RWPE1 (cell line): ENCODE data around the gene NPAP1.
"Not testable (repeated sequence)": the region's sequence is repeated elsewhere in the genome, so short reads cannot be mapped to it uniquely, and the experiment has no call there.

Experiments
- CTCF ChIA-PET: fragments of 350-600 bp; sonication (Branson Sonifier 250); formaldehyde crosslinking; extraction: SDS; loops from one replicate; lab custom pipeline; 2021; lab: Yijun Ruan, JAX
- POLR2A ChIA-PET: fragments of 400-600 bp; formaldehyde crosslinking; extraction: SDS; loops from one replicate; lab custom pipeline; 2020; ENCODE audit warnings: antibody characterized with exemption; ENCODE audit not compliant: low non-redundant PET; lab: Yijun Ruan, JAX
- DNase-seq: peaks from one replicate; pipeline ENCODE4 v3.0.0; 2012; ENCODE audit warnings: low spot score
- H3K27ac ChIP-seq: fragments of 450-650 bp; 2 replicates; pipeline ENCODE4 v1.5.1; 2017
- CTCF ChIP-seq: fragments of 450-650 bp; conservative IDR thresholded peaks from 2 replicates; pipeline ENCODE4 v1.5.1; 2017; ENCODE audit warnings: low read depth, mild to moderate bottlenecking

The NPAP1 gene, protein sequence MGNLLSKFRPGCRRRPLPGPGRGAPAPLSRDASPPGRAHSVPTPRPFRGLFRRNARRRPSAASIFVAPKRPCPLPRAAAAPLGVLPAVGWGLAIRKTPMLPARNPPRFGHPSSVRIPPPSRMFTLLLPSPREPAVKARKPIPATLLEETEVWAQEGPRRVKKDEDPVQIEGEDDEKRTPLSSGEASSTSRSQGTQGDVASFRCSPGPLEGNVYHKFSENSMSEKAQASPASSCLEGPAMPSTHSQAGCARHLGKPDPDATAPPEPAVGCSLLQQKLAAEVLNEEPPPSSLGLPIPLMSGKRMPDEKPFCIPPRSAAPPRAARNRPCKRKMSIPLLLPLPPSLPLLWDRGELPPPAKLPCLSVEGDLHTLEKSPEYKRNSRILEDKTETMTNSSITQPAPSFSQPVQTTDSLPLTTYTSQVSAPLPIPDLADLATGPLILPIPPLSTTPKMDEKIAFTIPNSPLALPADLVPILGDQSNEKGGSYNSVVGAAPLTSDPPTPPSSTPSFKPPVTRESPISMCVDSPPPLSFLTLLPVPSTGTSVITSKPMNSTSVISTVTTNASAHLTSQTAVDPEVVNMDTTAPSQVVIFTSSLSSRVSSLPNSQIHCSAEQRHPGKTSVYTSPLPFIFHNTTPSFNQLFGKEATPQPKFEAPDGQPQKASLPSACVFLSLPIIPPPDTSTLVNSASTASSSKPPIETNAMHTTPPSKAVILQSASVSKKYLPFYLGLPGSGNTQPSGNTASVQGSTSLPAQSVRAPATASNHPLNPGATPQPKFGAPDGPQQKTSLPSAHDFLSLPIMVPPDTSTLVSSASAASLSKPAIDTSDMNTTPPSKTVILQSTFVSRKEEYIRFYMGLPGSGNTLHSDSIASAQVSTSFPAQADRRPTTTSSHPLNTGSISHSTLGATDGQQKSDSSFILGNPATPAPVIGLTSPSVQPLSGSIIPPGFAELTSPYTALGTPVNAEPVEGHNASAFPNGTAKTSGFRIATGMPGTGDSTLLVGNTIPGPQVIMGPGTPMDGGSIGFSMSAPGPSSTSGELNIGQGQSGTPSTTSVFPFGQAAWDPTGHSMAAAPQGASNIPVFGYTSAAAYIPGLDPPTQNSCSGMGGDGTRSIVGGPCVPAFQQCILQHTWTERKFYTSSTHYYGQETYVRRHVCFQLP

GRCh38 chr15:24675332-24676144 is at the start of gene NPAP1:
Gene NPAP1 (plus strand): TSS chr15:24675775. CDS start chr15:24675868, 93 bp downstream.
- no peak within 1 kb of the TSS for H3K27ac ChIP-seq
- TF ChIP-seq CTCF, result no peak
- POLR2A ChIA-PET, result no interaction called here
- no peak for DNase-seq
- CTCF ChIA-PET, result no interaction called here

DNA sequence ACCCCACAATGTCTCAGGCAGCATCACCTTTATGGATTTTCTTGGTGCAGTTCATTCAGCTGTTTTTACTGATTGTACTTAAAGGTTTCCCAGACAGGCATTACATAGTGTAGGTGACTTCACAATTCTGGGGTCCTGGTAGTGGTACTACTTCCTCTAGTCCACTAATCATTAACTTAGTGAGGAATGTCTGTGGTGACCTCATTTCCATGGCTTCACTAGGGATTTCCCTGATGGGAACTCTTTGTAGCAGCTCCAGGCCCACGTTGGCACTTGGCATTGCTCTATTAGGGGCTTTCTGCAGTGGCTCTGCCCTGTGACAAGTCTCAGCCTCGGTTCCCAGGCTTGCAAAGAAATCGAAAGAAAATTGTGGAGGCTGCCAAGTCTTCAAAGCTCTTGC is 48.1 kb upstream of the NPAP1 start:
- ChIA-PET POLR2A (no interaction called here), CTCF (no interaction called here)
- H3K27ac ChIP-seq, result no peak overlapping the region
- DNase-seq, result no peak
- no peak for TF ChIP-seq CTCF

DNA sequence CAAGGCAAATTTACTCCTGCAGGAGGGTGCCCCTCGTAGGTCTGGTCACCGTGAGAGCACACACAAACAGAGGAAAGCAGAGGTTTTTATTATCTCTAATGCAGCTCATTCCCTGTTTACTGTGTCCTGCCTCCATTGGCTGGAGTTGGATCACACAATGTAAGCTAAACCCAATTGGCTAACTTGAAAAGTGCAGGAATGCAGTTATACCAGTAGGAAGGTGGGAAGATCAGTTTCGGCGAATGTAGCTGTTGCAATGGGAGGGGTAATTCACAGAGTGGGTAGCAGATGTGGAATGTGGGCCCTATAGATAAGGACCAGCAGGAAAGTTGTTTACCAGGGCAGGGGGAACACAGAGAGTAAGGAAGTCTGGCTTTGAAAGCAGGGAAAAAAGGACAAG is 42.5 kb upstream of the NPAP1 start:
- no peak for DNase-seq
- POLR2A ChIA-PET, result no interaction called here
- CTCF ChIA-PET, result no interaction called here
- no peak for TF ChIP-seq CTCF
- no peak overlapping the region for H3K27ac ChIP-seq

DNA sequence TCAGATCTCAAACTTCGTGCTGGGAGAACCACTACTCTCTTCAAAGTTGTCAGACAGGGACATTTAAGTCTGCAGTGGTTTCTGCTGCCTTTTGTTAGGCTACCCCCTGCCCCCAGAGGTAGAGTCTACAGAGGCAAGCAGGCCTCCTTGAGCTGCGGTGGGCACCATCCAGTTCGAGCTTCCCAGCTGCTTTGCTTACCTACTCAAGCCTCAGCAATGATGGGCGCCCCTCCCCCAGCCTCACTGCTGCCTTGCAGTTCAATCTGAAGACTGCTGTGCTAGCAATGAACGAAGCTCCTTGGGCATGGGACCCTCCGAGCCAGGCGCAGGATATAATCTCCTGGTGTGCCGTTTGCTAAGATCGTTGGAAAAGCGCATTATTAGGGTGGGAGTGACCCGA is 36.2 kb upstream of the NPAP1 start:
- CTCF ChIA-PET, result interaction anchor here (0.7 kb wide), 1 partner anchor 1661 kb away, joined by 3 read pairs; no protein-coding TSS in a partner anchor
- POLR2A ChIA-PET, DNase-seq, H3K27ac ChIP-seq: not testable (repeated sequence)

- DNase-seq, result no peak
- H3K27ac ChIP-seq, result no peak overlapping the region
- ChIA-PET POLR2A (no interaction called here), CTCF (interaction anchor here (0.6 kb wide), 1 partner anchor 1243 kb away, joined by 3 read pairs; no protein-coding TSS in a partner anchor)
- TF ChIP-seq CTCF, result no peak
Measured at GRCh38 chr15:24645627-24646026, 29.9 kb upstream of the NPAP1 start.

DNA sequence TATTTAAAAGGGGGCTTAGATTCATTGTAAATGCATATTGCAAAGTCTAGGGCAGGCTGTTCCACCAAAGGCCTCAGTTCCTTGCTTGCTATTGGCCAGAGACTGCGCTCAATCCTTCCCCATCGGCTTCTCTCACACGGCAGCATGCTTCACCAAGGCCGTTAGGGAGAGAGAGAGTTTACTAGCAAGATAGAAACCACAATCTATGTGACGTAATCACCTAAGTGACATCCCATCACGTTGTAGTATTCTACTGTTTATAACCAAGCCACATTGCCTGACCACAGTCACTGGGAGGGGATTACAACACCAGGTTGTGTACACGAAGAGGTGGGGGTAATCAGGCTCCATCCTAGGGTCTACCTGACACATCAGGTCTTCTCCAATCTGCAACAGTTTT is 16.0 kb upstream of the NPAP1 start:
- DNase-seq, result no peak
- POLR2A ChIA-PET, result no interaction called here
- H3K27ac ChIP-seq, result no peak overlapping the region
- CTCF ChIA-PET, result no interaction called here
- TF ChIP-seq CTCF, result no peak
